Activated CD8-positive, alpha-beta T cell treated with anti-CD3 and anti-CD28 coated beads, Interleukin-2, amount 10 ng/mL, durations not matched to agents 7 days and 5 days (primary cell): ENCODE data around the gene DNAI7. TPM values are rescaled to one million over a fixed set of nuclear protein-coding genes. Genes with fewer than 3 reads are reported as not detected.

Source experiments
- ATAC-seq: fragments of 150-1000 bp; cut with Tn5 transposase; one replicate; pipeline ENCODE4 v1.10.0; 2021; ENCODE audit warnings: moderate library complexity
- CTCF ChIA-PET: fragments of 350-600 bp; sonication (Branson Sonifier 250); formaldehyde crosslinking; loops from one replicate; lab custom pipeline; 2021; ENCODE audit warnings: antibody characterized with exemption; lab: Charles Lee
- POLR2A ChIA-PET: fragments of 350-600 bp; sonication (Branson Sonifier 250); formaldehyde crosslinking; loops from one replicate; lab custom pipeline; 2021; ENCODE audit warnings: antibody characterized with exemption; lab: Charles Lee
- DNase-seq: peaks from one replicate; pipeline ENCODE4 v3.0.0-alpha.2; 2020
- H3K27ac Mint-ChIP-seq: one replicate; pipeline ENCODE4 v1.8.0; 2021; ENCODE audit warnings: mild to moderate bottlenecking, mixed read lengths
- H3K27me3 Mint-ChIP-seq: one replicate; pipeline ENCODE4 v1.8.0; 2021; ENCODE audit warnings: low read depth, mixed read lengths
- H3K36me3 Mint-ChIP-seq: one replicate; pipeline ENCODE4 v1.8.0; 2021; ENCODE audit warnings: low read depth, mixed read lengths
- H3K4me1 Mint-ChIP-seq: one replicate; pipeline ENCODE4 v1.8.0; 2021; ENCODE audit warnings: low read depth, mixed read lengths
- H3K4me3 Mint-ChIP-seq: one replicate; pipeline ENCODE4 v1.8.0; 2021; ENCODE audit warnings: mild to moderate bottlenecking, mixed read lengths
- H3K9me3 Mint-ChIP-seq: one replicate; pipeline ENCODE4 v1.8.0; 2022; ENCODE audit warnings: mixed read lengths; ENCODE audit not compliant: insufficient read depth
- total RNA-seq, 2 experiments: library from RNA; stranded (reverse); gene quantifications; one replicate each; pipeline ENCODE4 v1.2.3, GENCODE V29; 2021

The DNAI7 gene
- total RNA-seq, 2 experiments from 2014 or later, result 0.16 TPM; not detected in 1

DNA sequence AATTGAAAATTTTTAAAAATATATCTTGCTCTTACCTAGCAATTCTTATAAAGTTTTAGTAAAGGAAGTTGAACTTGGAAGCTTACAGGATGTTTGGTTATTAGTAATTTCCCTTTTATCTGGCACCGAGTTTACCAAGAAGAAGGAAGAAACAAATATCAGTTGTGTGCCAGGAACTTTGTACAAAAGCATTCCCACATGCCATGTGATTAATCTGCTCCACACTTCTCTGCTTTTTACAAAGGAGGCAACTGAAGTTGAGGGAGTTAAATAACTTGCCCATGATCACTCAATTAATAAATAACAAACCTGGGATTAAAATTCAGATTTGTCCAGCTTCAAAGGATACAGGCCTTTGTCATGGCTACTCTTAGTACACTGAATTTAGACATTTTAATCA is 123.6 kb downstream of the DNAI7 start:
- H3K27me3 Mint-ChIP-seq, result no peaks in the 10 kb centered on the region
- H3K9me3 Mint-ChIP-seq, result no peaks in the 10 kb centered on the region
- no peak overlapping the region for H3K27ac Mint-ChIP-seq
- no peak overlapping the region for H3K4me3 Mint-ChIP-seq
- CTCF ChIA-PET, result interaction anchor here (0.7 to 1.0 kb wide), 2 partner anchors 9 to 11 kb away, joined by 3 read pairs; no protein-coding TSS in a partner anchor
- H3K4me1 Mint-ChIP-seq, result peaks cover 17% of the 10 kb centered on the region
- H3K36me3 Mint-ChIP-seq, result peaks cover 72% of the 10 kb centered on the region
- DNase-seq (no peak), ATAC-seq (no peak)
- POLR2A ChIA-PET, result no interaction called here

DNA sequence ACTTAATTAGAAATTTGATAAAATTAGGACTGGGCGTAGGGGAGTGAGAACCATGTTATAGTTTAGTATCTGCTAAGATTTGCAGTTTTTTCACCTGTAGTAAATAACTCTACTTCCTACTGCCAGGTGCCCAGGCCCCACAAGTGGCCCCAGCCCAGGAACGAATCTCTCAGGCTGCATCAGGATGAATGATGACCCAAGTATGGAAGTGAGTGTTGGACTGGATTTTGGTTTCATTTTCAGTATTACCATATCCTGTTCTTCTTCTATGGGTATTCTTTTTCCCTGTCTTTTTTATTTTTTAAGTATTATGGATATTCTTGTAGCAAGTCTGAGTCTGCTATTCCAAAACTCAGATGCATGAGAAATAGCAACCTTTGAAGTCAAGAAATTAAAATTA is 125.7 kb downstream of the DNAI7 start:
- ATAC-seq (no peak), DNase-seq (no peak)
- Mint-ChIP-seq H3K4me1 (peaks cover 18% of the 10 kb centered on the region), H3K27ac (no peak overlapping the region), H3K36me3 (peaks cover 80% of the 10 kb centered on the region), H3K27me3 (no peaks in the 10 kb centered on the region), H3K4me3 (no peak overlapping the region), H3K9me3 (no peaks in the 10 kb centered on the region)
- CTCF ChIA-PET, result no interaction called here
- POLR2A ChIA-PET, result no interaction called here

DNA sequence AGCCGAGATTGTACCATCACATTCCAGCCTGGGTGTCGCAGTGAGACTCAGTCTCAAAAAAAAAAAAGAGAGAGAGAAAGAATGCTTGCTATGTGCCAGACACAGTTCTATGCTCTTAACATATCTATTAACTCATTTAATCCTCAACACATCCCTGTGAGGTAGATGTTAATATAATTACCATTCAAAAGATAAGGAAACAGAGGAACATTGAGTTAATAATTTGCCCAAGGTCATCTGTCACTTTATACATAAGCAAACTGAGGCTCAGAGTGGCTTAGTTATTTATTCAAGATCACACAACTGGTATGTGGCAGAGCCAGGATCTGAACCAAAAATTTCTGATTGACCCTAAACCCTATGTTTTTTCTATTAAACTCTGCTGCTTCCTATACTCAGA is 129.9 kb downstream of the DNAI7 start:
- Mint-ChIP-seq H3K27me3 (no peaks in the 10 kb centered on the region), H3K36me3 (peaks cover 67% of the 10 kb centered on the region), H3K9me3 (no peaks in the 10 kb centered on the region), H3K27ac (no peak overlapping the region), H3K4me3 (no peak overlapping the region), H3K4me1 (peaks cover 14% of the 10 kb centered on the region)
- no peak for DNase-seq
- ChIA-PET CTCF (no interaction called here), POLR2A (no interaction called here)
- ATAC-seq, result no peak

DNA sequence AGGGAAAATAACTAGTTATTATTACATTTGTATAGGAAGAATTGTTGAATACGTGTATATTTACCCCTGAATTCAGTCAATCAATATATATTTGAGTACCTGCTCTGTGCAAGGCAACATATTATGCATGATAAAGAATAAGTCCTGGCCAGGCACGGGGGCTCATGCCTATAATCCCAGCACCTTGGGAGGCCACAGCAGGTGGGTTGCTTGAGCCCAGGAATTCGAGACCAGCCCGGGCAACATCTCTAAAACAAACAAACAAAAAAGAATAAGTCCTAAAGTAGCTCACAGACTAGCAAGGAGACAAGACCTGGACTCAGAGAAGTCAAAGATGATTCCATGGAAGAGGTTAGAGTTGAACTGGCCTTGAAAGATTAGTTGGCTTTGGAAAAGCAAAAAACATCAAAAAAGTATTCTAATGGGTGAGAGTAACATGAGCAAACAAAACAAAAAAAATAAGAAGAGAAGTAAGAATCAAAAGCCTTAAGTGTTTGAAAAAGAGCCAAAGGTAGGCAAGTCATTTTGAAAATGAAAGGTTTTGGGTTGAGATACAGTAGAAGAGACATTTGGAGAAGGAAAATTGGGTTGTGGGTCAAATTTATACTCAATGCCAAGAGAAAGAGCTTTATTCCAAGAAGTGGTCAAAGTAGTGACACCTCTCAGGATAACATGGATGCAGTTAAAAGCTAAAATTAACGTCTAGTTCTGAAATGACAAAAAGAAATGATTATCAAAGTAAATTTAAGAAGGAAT is 130.9 kb downstream of the DNAI7 start:
- ChIA-PET CTCF (no interaction called here), POLR2A (no interaction called here)
- no peaks in the 10 kb centered on the region for H3K9me3 Mint-ChIP-seq
- H3K4me1 Mint-ChIP-seq, result peaks cover 14% of the 10 kb centered on the region
- H3K36me3 Mint-ChIP-seq, result peaks cover 57% of the 10 kb centered on the region
- H3K27me3 Mint-ChIP-seq, result no peaks in the 10 kb centered on the region
- no peak for ATAC-seq
- H3K27ac Mint-ChIP-seq, result no peak overlapping the region
- no peak for DNase-seq
- H3K4me3 Mint-ChIP-seq, result no peak overlapping the region

DNA sequence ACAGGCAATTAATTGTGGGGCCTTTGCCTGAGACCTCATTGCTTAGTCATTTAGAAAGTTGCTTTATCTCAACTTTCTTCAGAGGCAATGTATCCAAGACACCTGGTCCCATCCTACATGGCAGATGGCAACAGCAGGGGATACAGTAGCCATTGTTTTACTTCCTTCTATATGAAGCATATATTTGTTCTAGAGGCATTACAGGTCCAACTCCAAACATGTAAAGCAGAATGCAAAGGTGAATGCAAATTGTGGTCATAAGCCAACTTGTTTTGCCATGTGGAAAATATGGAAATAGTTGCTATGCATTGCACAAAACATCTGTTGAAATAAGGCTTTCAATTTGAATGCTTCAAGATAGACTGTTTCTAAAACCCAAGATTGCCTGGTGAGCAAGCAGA is 136.3 kb downstream of the DNAI7 start:
- H3K27ac Mint-ChIP-seq, result no peak overlapping the region
- no peaks in the 10 kb centered on the region for H3K9me3 Mint-ChIP-seq
- H3K27me3 Mint-ChIP-seq, result no peaks in the 10 kb centered on the region
- H3K4me1 Mint-ChIP-seq, result peaks cover 39% of the 10 kb centered on the region
- POLR2A ChIA-PET, result no interaction called here
- CTCF ChIA-PET, result no interaction called here
- H3K4me3 Mint-ChIP-seq, result no peak overlapping the region
- H3K36me3 Mint-ChIP-seq, result peaks cover 29% of the 10 kb centered on the region
- ATAC-seq, result no peak
- DNase-seq, result no peak

Other genes with a start within 250 kb of the DNAI7 start
- 10 to 100 TPM; 19.7 to 24.1 TPM for gene BCAT1, start 246.1 kb downstream of the DNAI7 start, total RNA-seq
- gene ETFRF1, start 77 bp upstream of the DNAI7 start, total RNA-seq, result 1 to 10 TPM; 8.9 to 9.7 TPM
- 10 to 100 TPM; 33.4 to 37.6 TPM for gene KRAS, start 55.8 kb upstream of the DNAI7 start, total RNA-seq